Measurements from ENCODE around the gene GLT1D1. TPM values are rescaled to one million over a fixed set of nuclear protein-coding genes. Genes with fewer than 3 reads are reported as not detected.

GLT1D1 gene
- total and polyA plus RNA-seq, 2 donors (not counting 1 experiment from before 2014, with no cell fraction given), result under 0.01 TPM; not detected in 1

DNA sequence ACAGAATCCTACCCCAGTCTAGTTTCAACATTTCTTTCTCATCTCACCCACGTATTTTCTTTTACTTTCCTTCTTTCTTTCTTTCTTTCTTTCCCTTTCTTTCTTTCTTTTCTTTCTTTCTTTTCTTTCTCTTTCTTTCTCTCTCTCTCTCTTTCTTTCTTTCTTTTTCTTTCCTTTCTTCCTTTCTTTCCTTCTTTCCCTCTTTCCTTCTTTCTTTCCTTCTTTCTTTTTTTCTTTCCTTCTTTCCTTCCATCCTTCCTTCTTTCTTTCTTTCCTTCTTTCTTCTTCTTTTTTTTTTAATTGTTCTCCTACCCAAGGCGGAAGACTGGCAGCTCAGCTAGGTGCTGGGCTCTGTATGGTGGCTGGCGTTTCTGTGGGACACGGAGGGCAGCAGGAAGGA lies 55.0 kb downstream of the GLT1D1 start:
- Histone ChIP-seq H4K20me1 (ENCODE audit: control insufficient read depth, extremely low read depth, insufficient read depth, low read length) (no peaks in the 10 kb centered on the region), H3K4me3 (replicated peaks in 1 of 4; ENCODE audit: control extremely low read depth in 1 of 4, insufficient read depth in 1 of 4, low read depth in 3 of 4, low read length in 4 of 4) (no peak overlapping the region), H3K27ac (ENCODE audit: insufficient read depth, low read length) (no peak overlapping the region), H3K9ac (ENCODE audit: insufficient read depth, low read length) (no peak overlapping the region), H3K79me2 (ENCODE audit: control insufficient read depth, insufficient read depth, low read length) (no peaks in the 10 kb centered on the region), H2AFZ (ENCODE audit: low read length) (no peak overlapping the region), H3K4me1 (ENCODE audit: control insufficient read depth, extremely low read depth, insufficient read depth, low read length) (no peaks in the 10 kb centered on the region), H3K4me2 (ENCODE audit: extremely low read depth, insufficient read depth, low read length) (no peak overlapping the region), H3K36me3 (ENCODE audit: control insufficient read depth, insufficient read depth, low read length) (no peaks in the 10 kb centered on the region), H3K27me3 (ENCODE audit: control insufficient read depth, insufficient read depth, low read length) (no peaks in the 10 kb centered on the region), H3K9me3 (ENCODE audit: control insufficient read depth, insufficient read depth, low read depth, low read length) (no peaks in the 10 kb centered on the region)
- no peak for DNase-seq (ENCODE audit: low read depth in 2 of 2)
- TF ChIP-seq EZH2 (IDR thresholded peaks at IDR 0.05; ENCODE audit: low read length, missing control alignments), result no peak
- no peak for TF ChIP-seq CTCF (conservative IDR thresholded peaks at IDR 0.05 in 1 of 2, IDR thresholded peaks at IDR 0.05 in 1 of 2; ENCODE audit: low read depth in 1 of 2, low read length in 2 of 2)

DNA sequence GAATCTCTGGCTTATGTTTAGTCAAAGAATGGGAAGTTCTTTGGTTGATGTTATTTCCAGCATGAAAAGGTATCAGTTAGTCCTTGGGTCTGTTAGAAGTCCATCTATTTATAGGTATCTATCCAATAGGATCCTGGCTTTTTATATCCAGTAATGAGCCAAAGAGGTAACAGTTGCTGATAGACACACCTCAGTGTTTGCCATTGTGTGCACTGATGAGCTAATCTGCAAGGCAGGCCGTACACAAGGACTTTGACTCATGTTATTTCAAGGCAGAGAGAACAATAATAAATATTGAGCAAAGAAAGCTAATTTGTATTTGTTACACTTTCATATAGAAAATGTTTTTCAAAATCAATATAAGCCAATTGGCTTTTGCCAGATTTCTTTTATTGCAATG lies 56.4 kb downstream of the GLT1D1 start:
- Histone ChIP-seq H3K27me3 (ENCODE audit: control insufficient read depth, insufficient read depth, low read length) (no peaks in the 10 kb centered on the region), H3K27ac (ENCODE audit: insufficient read depth, low read length) (no peak overlapping the region), H3K4me1 (ENCODE audit: control insufficient read depth, extremely low read depth, insufficient read depth, low read length) (no peaks in the 10 kb centered on the region), H3K79me2 (ENCODE audit: control insufficient read depth, insufficient read depth, low read length) (no peaks in the 10 kb centered on the region), H4K20me1 (ENCODE audit: control insufficient read depth, extremely low read depth, insufficient read depth, low read length) (no peaks in the 10 kb centered on the region), H2AFZ (ENCODE audit: low read length) (no peak overlapping the region), H3K9ac (ENCODE audit: insufficient read depth, low read length) (no peak overlapping the region), H3K36me3 (ENCODE audit: control insufficient read depth, insufficient read depth, low read length) (no peaks in the 10 kb centered on the region), H3K4me2 (ENCODE audit: extremely low read depth, insufficient read depth, low read length) (no peak overlapping the region), H3K9me3 (ENCODE audit: control insufficient read depth, insufficient read depth, low read depth, low read length) (no peaks in the 10 kb centered on the region), H3K4me3 (replicated peaks in 1 of 4; ENCODE audit: control extremely low read depth in 1 of 4, insufficient read depth in 1 of 4, low read depth in 3 of 4, low read length in 4 of 4) (no peak overlapping the region)
- TF ChIP-seq CTCF (conservative IDR thresholded peaks at IDR 0.05 in 1 of 2, IDR thresholded peaks at IDR 0.05 in 1 of 2; ENCODE audit: low read depth in 1 of 2, low read length in 2 of 2), result no peak
- no peak for TF ChIP-seq EZH2 (IDR thresholded peaks at IDR 0.05; ENCODE audit: low read length, missing control alignments)
- DNase-seq (ENCODE audit: low read depth in 2 of 2), result no peak

GRCh38 chr12:128910629-128911028 lies 57.4 kb downstream of the GLT1D1 start:
- TF ChIP-seq CTCF (conservative IDR thresholded peaks at IDR 0.05 in 1 of 2, IDR thresholded peaks at IDR 0.05 in 1 of 2; ENCODE audit: low read depth in 1 of 2, low read length in 2 of 2) (no peak), EZH2 (IDR thresholded peaks at IDR 0.05; ENCODE audit: low read length, missing control alignments) (no peak)
- Histone ChIP-seq H3K36me3 (ENCODE audit: control insufficient read depth, insufficient read depth, low read length) (no peaks in the 10 kb centered on the region), H4K20me1 (ENCODE audit: control insufficient read depth, extremely low read depth, insufficient read depth, low read length) (no peaks in the 10 kb centered on the region), H2AFZ (ENCODE audit: low read length) (no peak overlapping the region), H3K9me3 (ENCODE audit: control insufficient read depth, insufficient read depth, low read depth, low read length) (no peaks in the 10 kb centered on the region), H3K79me2 (ENCODE audit: control insufficient read depth, insufficient read depth, low read length) (no peaks in the 10 kb centered on the region), H3K27ac (ENCODE audit: insufficient read depth, low read length) (no peak overlapping the region), H3K4me1 (ENCODE audit: control insufficient read depth, extremely low read depth, insufficient read depth, low read length) (no peaks in the 10 kb centered on the region), H3K9ac (ENCODE audit: insufficient read depth, low read length) (no peak overlapping the region), H3K27me3 (ENCODE audit: control insufficient read depth, insufficient read depth, low read length) (no peaks in the 10 kb centered on the region), H3K4me2 (ENCODE audit: extremely low read depth, insufficient read depth, low read length) (no peak overlapping the region), H3K4me3 (replicated peaks in 1 of 4; ENCODE audit: control extremely low read depth in 1 of 4, insufficient read depth in 1 of 4, low read depth in 3 of 4, low read length in 4 of 4) (no peak overlapping the region)
- DNase-seq (ENCODE audit: low read depth in 2 of 2), result no peak

Data from fibroblast of lung (primary cell).